HepG2 (cell line): ENCODE data around the gene C20orf144. TPM values are rescaled to one million over a fixed set of nuclear protein-coding genes. Genes with fewer than 3 reads are reported as not detected.
A peak's percentile ranks its signal among the peaks of the same experiment; 100 is the strongest.

ENCODE experiments used
- E2F5 ChIP-seq: sonication (generic); formaldehyde crosslinking; conservative IDR thresholded peaks from 2 replicates; pipeline ENCODE4 v1.4.0; 2020; ENCODE audit warnings: missing genetic modification reagents
- ERF ChIP-seq: IDR thresholded peaks from 2 replicates; pipeline ENCODE4 v1.6.1; 2018; ENCODE audit warnings: missing biosample characterization, missing genetic modification reagents
- IKZF5 ChIP-seq: IDR thresholded peaks from 2 replicates; pipeline ENCODE4 v1.6.1; 2018; ENCODE audit warnings: missing genetic modification reagents, mild to moderate bottlenecking, missing compliant biosample characterization
- MAF1 ChIP-seq: sonication (generic); formaldehyde crosslinking; IDR thresholded peaks from 2 replicates; pipeline ENCODE4 v1.5.0; 2020; ENCODE audit warnings: missing genetic modification reagents, borderline replicate concordance
- MEIS2 ChIP-seq: sonication (generic); formaldehyde crosslinking; IDR thresholded peaks from 2 replicates; pipeline ENCODE4 v1.9.0; 2021; ENCODE audit warnings: mild to moderate bottlenecking, missing genetic modification reagents
- MTA1 ChIP-seq: sonication (generic); formaldehyde crosslinking; IDR thresholded peaks from 2 replicates; pipeline ENCODE4 v1.4.0; 2020; ENCODE audit warnings: missing genetic modification reagents, mild to moderate bottlenecking, borderline replicate concordance
- NCOR1 ChIP-seq: fragments of 200-600 bp; sonication (generic); IDR thresholded peaks from 2 replicates; pipeline ENCODE4 v1.7.0; 2017; ENCODE audit warnings: antibody characterized with exemption, low read length, borderline replicate concordance
- PATZ1 ChIP-seq: sonication (generic); formaldehyde crosslinking; IDR thresholded peaks from 2 replicates; pipeline ENCODE4 v1.4.0; 2020; ENCODE audit warnings: missing genetic modification reagents
- PRMT3 ChIP-seq: sonication (generic); formaldehyde crosslinking; IDR thresholded peaks from 2 replicates; pipeline ENCODE4 v1.8.1; 2022; ENCODE audit warnings: low read depth, mild to moderate bottlenecking, moderate library complexity, missing genetic modification reagents, borderline replicate concordance
- RARA ChIP-seq: IDR thresholded peaks from 2 replicates; pipeline ENCODE4 v1.6.1; 2016; ENCODE audit warnings: missing genetic modification reagents, missing compliant biosample characterization
- ZNF317 ChIP-seq: sonication (generic); formaldehyde crosslinking; IDR thresholded peaks from 2 replicates; pipeline ENCODE4 v1.5.0; 2020; ENCODE audit warnings: mild to moderate bottlenecking, missing genetic modification reagents
- ZNF510 ChIP-seq: sonication (generic); formaldehyde crosslinking; IDR thresholded peaks from 2 replicates; pipeline ENCODE4 v1.4.0; 2020; ENCODE audit warnings: low read depth, mild to moderate bottlenecking, missing genetic modification reagents
- ZNF841 ChIP-seq: sonication (generic); formaldehyde crosslinking; IDR thresholded peaks from 2 replicates; pipeline ENCODE4 v1.8.1; 2023; ENCODE audit warnings: missing genetic modification reagents, borderline replicate concordance
- polyA plus RNA-seq, 8 experiments: library from polyadenylated mRNA; depleted of rRNA in 3 of 8; stranded (reverse) in 7 of 8; unstranded in 1 of 8; fragments of >200 nt; fragmentation: Illumina TruSeq in 4 of 8; extraction: Trizol in 4 of 8; gene quantifications; 2 replicates each; pipeline versions ENCODE4 v1.2.1 to v1.2.3, GENCODE V29; 2011 to 2016; ENCODE audit warnings: low read depth in 4 of 8, missing spikeins in 1 of 8, mixed read lengths in 1 of 8; ENCODE audit not compliant: insufficient read depth in 1 of 8
- total RNA-seq, 5 experiments: library from RNA; depleted of rRNA; stranded (reverse); fragments of >200 nt; fragmentation: Illumina TruSeq; extraction: Trizol; gene quantifications; 2 replicates each; pipeline ENCODE4 v1.2.3, GENCODE V29; 2016; ENCODE audit warnings: low read depth in 1 of 5
- TF ChIP-seq, protein P1 (sequence below): sonication (generic); formaldehyde crosslinking; IDR thresholded peaks from 2 replicates; pipeline ENCODE4 v1.4.0; 2020; ENCODE audit warnings: missing genetic modification reagents
- TF ChIP-seq, protein P2 (sequence below): sonication (generic); formaldehyde crosslinking; conservative IDR thresholded peaks from 2 replicates; pipeline ENCODE4 v1.4.0; 2020; ENCODE audit warnings: missing genetic modification reagents
- TF ChIP-seq, protein P3 (sequence below): sonication (generic); formaldehyde crosslinking; IDR thresholded peaks from 2 replicates; pipeline ENCODE4 v1.4.0; 2020; ENCODE audit warnings: missing genetic modification reagents, borderline replicate concordance

Gene C20orf144
- total and polyA plus RNA-seq, 2 of the 13 experiments (the other 11 are each of a cell fraction or from before 2014, with no cell fraction given), result 0.09 to 0.16 TPM

DNA sequence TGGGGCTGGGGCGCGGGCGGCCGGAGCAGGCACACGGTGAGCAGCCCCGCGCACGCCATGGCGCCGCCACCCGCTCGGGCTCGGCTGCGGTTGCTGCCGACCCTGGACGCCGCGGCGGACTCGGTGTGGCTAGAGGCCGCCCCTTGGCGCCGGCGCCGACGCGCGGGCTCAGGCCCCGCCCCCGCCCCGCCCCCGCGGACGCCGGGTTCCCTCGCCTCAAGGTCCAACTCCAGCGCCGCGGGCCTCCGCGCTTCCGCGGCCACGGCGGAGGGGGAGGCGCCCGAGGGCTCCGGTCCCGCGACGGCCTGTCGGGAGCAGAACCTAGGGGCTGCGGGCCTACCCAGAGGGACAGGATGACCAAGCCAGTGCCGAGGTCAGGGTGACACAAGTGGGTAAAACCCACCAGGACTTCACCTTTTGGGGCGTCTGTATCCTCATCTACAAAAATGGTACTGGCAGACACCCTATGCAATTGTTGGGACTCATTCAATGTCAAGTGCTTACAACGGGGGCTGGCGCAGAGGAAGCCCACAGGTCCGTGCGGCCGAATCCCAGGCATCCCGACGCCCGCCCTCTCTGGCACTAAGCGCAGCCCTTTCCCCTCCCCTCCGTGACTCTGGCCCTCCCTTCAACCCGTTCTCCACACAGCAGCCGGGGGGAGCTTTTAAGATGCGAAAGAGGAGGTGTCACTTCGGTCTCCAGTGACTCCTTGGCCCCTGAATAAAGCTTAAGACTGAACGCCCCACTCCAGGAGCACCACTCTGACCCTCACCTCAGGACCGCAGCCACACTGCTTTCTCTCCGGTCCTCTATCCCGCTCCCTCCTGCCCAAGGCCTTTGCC lies 12.4 kb downstream of the C20orf144 start, which contains the start of gene NECAB3 (continued):
- TF ChIP-seq PATZ1 (CRISPR knock-in tag) (peak; percentile 70), MAF1 (peak; percentile 83), PRMT3 (CRISPR knock-in tag) (peak; percentile 79; the same call in 1 of the 2 replicates), MTA1 (CRISPR knock-in tag) (peak; percentile 92), RARA (0 out of 2 replicates have a peak, but pooled peaks have one; percentile 12), ZNF510 (CRISPR knock-in tag) (peak; percentile 93; the same call in 1 of the 2 replicates), E2F5 (no peak), IKZF5 (CRISPR knock-in tag) (peak; percentile 66; the same call in 1 of the 2 replicates), ZNF317 (CRISPR knock-in tag) (peak; percentile 65; the same call in 1 of the 2 replicates), MEIS2 (CRISPR knock-in tag) (peak; percentile 83), ZNF841 (CRISPR knock-in tag) (no peak; the same call in 1 of the 2 replicates), ERF (CRISPR knock-in tag) (peak; percentile 78), NCOR1 (peak; percentile 61; the same call in 1 of the 2 replicates)
- TF ChIP-seq, protein P1, sequence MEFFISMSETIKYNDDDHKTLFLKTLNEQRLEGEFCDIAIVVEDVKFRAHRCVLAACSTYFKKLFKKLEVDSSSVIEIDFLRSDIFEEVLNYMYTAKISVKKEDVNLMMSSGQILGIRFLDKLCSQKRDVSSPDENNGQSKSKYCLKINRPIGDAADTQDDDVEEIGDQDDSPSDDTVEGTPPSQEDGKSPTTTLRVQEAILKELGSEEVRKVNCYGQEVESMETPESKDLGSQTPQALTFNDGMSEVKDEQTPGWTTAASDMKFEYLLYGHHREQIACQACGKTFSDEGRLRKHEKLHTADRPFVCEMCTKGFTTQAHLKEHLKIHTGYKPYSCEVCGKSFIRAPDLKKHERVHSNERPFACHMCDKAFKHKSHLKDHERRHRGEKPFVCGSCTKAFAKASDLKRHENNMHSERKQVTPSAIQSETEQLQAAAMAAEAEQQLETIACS (CRISPR knock-in tag), result peak; percentile 76
- TF ChIP-seq, protein P2, sequence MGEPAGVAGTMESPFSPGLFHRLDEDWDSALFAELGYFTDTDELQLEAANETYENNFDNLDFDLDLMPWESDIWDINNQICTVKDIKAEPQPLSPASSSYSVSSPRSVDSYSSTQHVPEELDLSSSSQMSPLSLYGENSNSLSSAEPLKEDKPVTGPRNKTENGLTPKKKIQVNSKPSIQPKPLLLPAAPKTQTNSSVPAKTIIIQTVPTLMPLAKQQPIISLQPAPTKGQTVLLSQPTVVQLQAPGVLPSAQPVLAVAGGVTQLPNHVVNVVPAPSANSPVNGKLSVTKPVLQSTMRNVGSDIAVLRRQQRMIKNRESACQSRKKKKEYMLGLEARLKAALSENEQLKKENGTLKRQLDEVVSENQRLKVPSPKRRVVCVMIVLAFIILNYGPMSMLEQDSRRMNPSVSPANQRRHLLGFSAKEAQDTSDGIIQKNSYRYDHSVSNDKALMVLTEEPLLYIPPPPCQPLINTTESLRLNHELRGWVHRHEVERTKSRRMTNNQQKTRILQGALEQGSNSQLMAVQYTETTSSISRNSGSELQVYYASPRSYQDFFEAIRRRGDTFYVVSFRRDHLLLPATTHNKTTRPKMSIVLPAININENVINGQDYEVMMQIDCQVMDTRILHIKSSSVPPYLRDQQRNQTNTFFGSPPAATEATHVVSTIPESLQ (CRISPR knock-in tag), result peak; percentile 37; the same call in 1 of the 2 replicates
- TF ChIP-seq, protein P3, sequence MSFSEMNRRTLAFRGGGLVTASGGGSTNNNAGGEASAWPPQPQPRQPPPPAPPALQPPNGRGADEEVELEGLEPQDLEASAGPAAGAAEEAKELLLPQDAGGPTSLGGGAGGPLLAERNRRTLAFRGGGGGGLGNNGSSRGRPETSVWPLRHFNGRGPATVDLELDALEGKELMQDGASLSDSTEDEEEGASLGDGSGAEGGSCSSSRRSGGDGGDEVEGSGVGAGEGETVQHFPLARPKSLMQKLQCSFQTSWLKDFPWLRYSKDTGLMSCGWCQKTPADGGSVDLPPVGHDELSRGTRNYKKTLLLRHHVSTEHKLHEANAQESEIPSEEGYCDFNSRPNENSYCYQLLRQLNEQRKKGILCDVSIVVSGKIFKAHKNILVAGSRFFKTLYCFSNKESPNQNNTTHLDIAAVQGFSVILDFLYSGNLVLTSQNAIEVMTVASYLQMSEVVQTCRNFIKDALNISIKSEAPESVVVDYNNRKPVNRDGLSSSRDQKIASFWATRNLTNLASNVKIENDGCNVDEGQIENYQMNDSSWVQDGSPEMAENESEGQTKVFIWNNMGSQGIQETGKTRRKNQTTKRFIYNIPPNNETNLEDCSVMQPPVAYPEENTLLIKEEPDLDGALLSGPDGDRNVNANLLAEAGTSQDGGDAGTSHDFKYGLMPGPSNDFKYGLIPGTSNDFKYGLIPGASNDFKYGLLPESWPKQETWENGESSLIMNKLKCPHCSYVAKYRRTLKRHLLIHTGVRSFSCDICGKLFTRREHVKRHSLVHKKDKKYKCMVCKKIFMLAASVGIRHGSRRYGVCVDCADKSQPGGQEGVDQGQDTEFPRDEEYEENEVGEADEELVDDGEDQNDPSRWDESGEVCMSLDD, result peak; percentile 77; the same call in 1 of the 2 replicates
